ENCODE data around the gene MYO15B. TPM values are rescaled to one million over a fixed set of nuclear protein-coding genes. Genes with fewer than 3 reads are reported as not detected.

MYO15B gene
- total and polyA plus RNA-seq, 2 of the 13 experiments (the other 11 are each of a cell fraction or from before 2014, with no cell fraction given): 2.8 to 8.1 TPM

- TF ChIP-seq ZEB1 (IDR thresholded peaks at IDR 0.05; ENCODE audit: insufficient replicate concordance, low read depth) (peak; percentile 86), IRF1 (CRISPR knock-in tag; IDR thresholded peaks at IDR 0.05; ENCODE audit: low read depth) (no peak), MATR3 (CRISPR knock-in tag; IDR thresholded peaks at IDR 0.05) (no peak), MBNL3 (CRISPR knock-in tag; conservative IDR thresholded peaks at IDR 0.05) (no peak), KLF16 (CRISPR knock-in tag; IDR thresholded peaks at IDR 0.05) (peak in 1 of 2 experiments; percentile 84; a peak in 1 of 4 replicates), ZNF891 (CRISPR knock-in tag; IDR thresholded peaks at IDR 0.05) (no peak), FOXP1 (IDR thresholded peaks at IDR 0.05) (no peak), FOXP1 (CRISPR knock-in tag; IDR thresholded peaks at IDR 0.05) (0 out of 2 replicates have a peak, but pooled peaks have one; percentile 24), DNMT1 (CRISPR knock-in tag; IDR thresholded peaks at IDR 0.05) (no peak), ZNF674 (CRISPR knock-in tag; IDR thresholded peaks at IDR 0.05; ENCODE audit: low read depth) (no peak), RBAK (CRISPR knock-in tag; IDR thresholded peaks at IDR 0.05) (no peak), TCF7L2 (IDR thresholded peaks at IDR 0.05; ENCODE audit: low read depth, low read length) (no peak), ZNF720 (CRISPR knock-in tag; IDR thresholded peaks at IDR 0.05) (no peak), ZNF326 (CRISPR knock-in tag; IDR thresholded peaks at IDR 0.05; ENCODE audit: borderline replicate concordance) (peak; percentile 19; the same call in 1 of the 2 replicates), ZMYM2 (CRISPR knock-in tag; IDR thresholded peaks at IDR 0.05) (no peak), ZNF737 (CRISPR knock-in tag; IDR thresholded peaks at IDR 0.05; ENCODE audit: borderline replicate concordance) (no peak), NR2F2 (IDR thresholded peaks at IDR 0.05; ENCODE audit: borderline replicate concordance, low read depth) (no peak), NCOA1 (CRISPR knock-in tag; IDR thresholded peaks at IDR 0.05) (no peak), ZBTB7B (CRISPR knock-in tag; IDR thresholded peaks at IDR 0.05) (peak; percentile 64; the same call in 1 of the 2 replicates), TGIF2 (CRISPR knock-in tag; IDR thresholded peaks at IDR 0.05) (peak; percentile 66; the same call in 1 of the 2 replicates), PHB2 (IDR thresholded peaks at IDR 0.05; ENCODE audit: partially characterized antibody) (no peak), ZNF225 (CRISPR knock-in tag; IDR thresholded peaks at IDR 0.05) (peak; percentile 97; the same call in 1 of the 2 replicates), CREM (IDR thresholded peaks at IDR 0.05) (peak; percentile 74), CREM (CRISPR knock-in tag; IDR thresholded peaks at IDR 0.05) (no peak), PTBP1 (IDR thresholded peaks at IDR 0.05; ENCODE audit: low read depth, low read length, poor library complexity, severe bottlenecking) (no peak), ZNF383 (CRISPR knock-in tag; IDR thresholded peaks at IDR 0.05; ENCODE audit: borderline replicate concordance) (no peak), ZNF414 (CRISPR knock-in tag; IDR thresholded peaks at IDR 0.05) (no peak), ATF7 (IDR thresholded peaks at IDR 0.05) (no peak), ATF7 (CRISPR knock-in tag; IDR thresholded peaks at IDR 0.05) (peak; percentile 72; the same call in 1 of the 2 replicates), KLF12 (CRISPR knock-in tag; IDR thresholded peaks at IDR 0.05; ENCODE audit: borderline replicate concordance) (0 out of 2 replicates have a peak, but pooled peaks have one; percentile 53), ZNF776 (CRISPR knock-in tag; IDR thresholded peaks at IDR 0.05) (peak; percentile 66; the same call in 1 of the 2 replicates), RARG (CRISPR knock-in tag; IDR thresholded peaks at IDR 0.05; ENCODE audit: low read depth) (no peak)
- TF ChIP-seq, protein P1, sequence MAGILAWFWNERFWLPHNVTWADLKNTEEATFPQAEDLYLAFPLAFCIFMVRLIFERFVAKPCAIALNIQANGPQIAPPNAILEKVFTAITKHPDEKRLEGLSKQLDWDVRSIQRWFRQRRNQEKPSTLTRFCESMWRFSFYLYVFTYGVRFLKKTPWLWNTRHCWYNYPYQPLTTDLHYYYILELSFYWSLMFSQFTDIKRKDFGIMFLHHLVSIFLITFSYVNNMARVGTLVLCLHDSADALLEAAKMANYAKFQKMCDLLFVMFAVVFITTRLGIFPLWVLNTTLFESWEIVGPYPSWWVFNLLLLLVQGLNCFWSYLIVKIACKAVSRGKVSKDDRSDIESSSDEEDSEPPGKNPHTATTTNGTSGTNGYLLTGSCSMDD (CRISPR knock-in tag; IDR thresholded peaks at IDR 0.05): no peak
Observed at GRCh38 chr17:75645889-75646637, 58.5 kb downstream of the MYO15B start (continued).

Measured in HepG2 (cell line).